ENCODE data around the gene CPA1.

- TF ChIP-seq, protein P1, sequence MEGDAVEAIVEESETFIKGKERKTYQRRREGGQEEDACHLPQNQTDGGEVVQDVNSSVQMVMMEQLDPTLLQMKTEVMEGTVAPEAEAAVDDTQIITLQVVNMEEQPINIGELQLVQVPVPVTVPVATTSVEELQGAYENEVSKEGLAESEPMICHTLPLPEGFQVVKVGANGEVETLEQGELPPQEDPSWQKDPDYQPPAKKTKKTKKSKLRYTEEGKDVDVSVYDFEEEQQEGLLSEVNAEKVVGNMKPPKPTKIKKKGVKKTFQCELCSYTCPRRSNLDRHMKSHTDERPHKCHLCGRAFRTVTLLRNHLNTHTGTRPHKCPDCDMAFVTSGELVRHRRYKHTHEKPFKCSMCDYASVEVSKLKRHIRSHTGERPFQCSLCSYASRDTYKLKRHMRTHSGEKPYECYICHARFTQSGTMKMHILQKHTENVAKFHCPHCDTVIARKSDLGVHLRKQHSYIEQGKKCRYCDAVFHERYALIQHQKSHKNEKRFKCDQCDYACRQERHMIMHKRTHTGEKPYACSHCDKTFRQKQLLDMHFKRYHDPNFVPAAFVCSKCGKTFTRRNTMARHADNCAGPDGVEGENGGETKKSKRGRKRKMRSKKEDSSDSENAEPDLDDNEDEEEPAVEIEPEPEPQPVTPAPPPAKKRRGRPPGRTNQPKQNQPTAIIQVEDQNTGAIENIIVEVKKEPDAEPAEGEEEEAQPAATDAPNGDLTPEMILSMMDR (IDR thresholded peaks at IDR 0.05): no peak
- no peak for TF ChIP-seq POLR2AphosphoS5 (IDR thresholded peaks at IDR 0.05)
- no peak for TF ChIP-seq POLR2A (IDR thresholded peaks at IDR 0.05; ENCODE audit: low read depth)
- TF ChIP-seq EP300 (IDR thresholded peaks at IDR 0.05): no peak
Observed at GRCh38 chr7:130433301-130433700, 53.0 kb downstream of the CPA1 start.
